ENCODE data around the gene RACK1.

DNA sequence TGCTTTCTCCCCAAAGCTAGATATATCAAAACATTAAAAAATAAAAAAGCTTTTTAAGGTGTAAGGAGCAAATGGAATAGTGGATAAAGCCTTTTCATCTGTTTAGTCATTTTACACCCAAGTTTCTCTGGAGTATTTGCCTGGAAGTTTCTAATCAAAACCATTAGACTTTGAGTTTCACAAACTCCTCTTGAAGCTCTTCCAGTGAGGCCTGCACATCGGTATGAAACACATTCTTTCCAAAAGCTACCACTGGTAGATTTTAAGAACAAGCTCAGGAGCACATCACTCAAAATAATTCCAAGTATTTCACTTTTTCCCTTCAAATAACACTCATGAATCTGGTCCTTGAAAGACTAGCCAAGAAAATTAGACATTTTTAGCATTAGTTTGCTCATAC lies 11.6 kb upstream of the RACK1 start:
- TF ChIP-seq, protein P1, sequence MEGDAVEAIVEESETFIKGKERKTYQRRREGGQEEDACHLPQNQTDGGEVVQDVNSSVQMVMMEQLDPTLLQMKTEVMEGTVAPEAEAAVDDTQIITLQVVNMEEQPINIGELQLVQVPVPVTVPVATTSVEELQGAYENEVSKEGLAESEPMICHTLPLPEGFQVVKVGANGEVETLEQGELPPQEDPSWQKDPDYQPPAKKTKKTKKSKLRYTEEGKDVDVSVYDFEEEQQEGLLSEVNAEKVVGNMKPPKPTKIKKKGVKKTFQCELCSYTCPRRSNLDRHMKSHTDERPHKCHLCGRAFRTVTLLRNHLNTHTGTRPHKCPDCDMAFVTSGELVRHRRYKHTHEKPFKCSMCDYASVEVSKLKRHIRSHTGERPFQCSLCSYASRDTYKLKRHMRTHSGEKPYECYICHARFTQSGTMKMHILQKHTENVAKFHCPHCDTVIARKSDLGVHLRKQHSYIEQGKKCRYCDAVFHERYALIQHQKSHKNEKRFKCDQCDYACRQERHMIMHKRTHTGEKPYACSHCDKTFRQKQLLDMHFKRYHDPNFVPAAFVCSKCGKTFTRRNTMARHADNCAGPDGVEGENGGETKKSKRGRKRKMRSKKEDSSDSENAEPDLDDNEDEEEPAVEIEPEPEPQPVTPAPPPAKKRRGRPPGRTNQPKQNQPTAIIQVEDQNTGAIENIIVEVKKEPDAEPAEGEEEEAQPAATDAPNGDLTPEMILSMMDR (IDR thresholded peaks at IDR 0.05) = no peak
- no peak for TF ChIP-seq POLR2AphosphoS5 (IDR thresholded peaks at IDR 0.05)
